ENCODE results near the gene LGALS9C.
"Not testable (repeated sequence)": the region's sequence is repeated elsewhere in the genome, so short reads cannot be mapped to it uniquely, and the experiment has no call there.

DNA sequence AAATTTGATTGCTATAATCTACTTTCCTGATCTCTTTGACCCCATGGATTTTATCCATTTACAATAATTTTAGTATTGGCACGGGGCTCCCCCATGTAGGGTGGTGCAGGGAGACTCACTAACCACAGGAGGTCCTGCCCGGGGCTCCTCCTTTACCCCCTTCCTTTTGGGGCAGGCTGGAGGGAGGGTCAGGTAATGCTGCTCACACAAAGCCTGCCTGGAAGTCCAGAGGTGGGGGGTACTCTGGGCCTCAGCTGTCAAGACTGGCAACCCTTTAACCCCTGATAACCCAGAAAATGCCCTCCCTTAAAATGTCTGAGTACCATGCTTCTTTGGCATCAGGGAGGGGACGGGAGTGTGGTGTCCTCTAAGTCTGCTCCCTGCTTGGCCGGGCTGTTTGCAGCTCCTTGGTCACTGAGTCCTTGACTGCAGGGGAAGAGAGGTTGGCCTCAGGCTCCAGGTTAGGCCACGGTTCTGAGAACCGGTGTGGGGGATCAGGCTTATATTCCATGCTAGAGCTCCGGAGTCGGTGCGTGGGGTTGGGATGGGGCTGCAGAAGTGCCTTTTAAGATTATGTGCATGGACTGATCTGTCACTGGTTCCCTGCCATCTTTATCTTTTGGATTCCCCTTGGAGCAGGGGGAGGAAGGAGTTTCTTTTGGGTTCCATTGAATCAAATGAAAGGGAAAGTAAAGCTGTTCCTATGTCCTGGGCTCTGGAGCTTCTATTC is 28.9 kb upstream of the LGALS9C start:
- TF ChIP-seq CTCF, POLR2A, POLR2AphosphoS5 (IDR thresholded peaks at IDR 0.05): not testable (repeated sequence)

Measured in prostate gland (tissue), 2 donors.